K562 (cell line): Measurements from ENCODE around the gene TMEM270. TPM values are rescaled to one million over a fixed set of nuclear protein-coding genes. Genes with fewer than 3 reads are reported as not detected.
A peak's percentile ranks its signal among the peaks of the same experiment; 100 is the strongest.
"Not testable (repeated sequence)": the region's sequence is repeated elsewhere in the genome, so short reads cannot be mapped to it uniquely, and the experiment has no call there.

ENCODE experiments used
- ARHGAP35 ChIP-seq: fragments of 450-650 bp; IDR thresholded peaks from 2 replicates; pipeline ENCODE4 v1.6.1; 2018; ENCODE audit not compliant: partially characterized antibody
- HDAC1 ChIP-seq, 2 experiments: fragments of 450-650 bp; IDR thresholded peaks; 2 replicates each; pipeline ENCODE4 v1.6.1; 2016 to 2017; ENCODE audit warnings: inconsistent platforms in 1 of 2, mild to moderate bottlenecking in 1 of 2, moderate library complexity in 1 of 2
- HLTF ChIP-seq: fragments of 450-650 bp; IDR thresholded peaks from 2 replicates; pipeline ENCODE4 v1.6.1; 2016
- LEF1 ChIP-seq: fragments of 450-650 bp; IDR thresholded peaks from 2 replicates; pipeline ENCODE4 v1.6.1; 2016; ENCODE audit warnings: mild to moderate bottlenecking
- TOE1 ChIP-seq, 2 experiments: fragments of 450-650 bp in 1 of 2; sonication (generic) in 1 of 2; formaldehyde crosslinking in 1 of 2; IDR thresholded peaks; 2 replicates each; pipeline versions ENCODE4 v1.7.1 to v1.8.0; 2016 to 2022; ENCODE audit warnings: borderline replicate concordance in 2 of 2, mild to moderate bottlenecking in 2 of 2, antibody characterized with exemption in 1 of 2, inconsistent platforms in 1 of 2, low read depth in 1 of 2, missing genetic modification reagents in 1 of 2, moderate library complexity in 1 of 2
- polyA plus RNA-seq, 8 experiments: library from polyadenylated mRNA; depleted of rRNA in 4 of 8; stranded (reverse) in 5 of 8; unstranded in 3 of 8; fragments of >200 nt; fragmentation: Nextera tagmentation in 2 of 8; fragmentation: Illumina TruSeq in 1 of 8; extraction: Ambion mirVana in 2 of 8; extraction: Trizol in 1 of 8; gene quantifications; 2 replicates each; pipeline versions ENCODE4 v1.2.1 to v1.2.3, GENCODE V29; 2011 to 2014; ENCODE audit warnings: inconsistent platforms in 1 of 8, missing spikeins in 1 of 8
- total RNA-seq, 7 experiments: library from RNA; depleted of rRNA in 6 of 7; stranded (reverse); fragments of >200 nt in 6 of 7; fragmentation: Illumina TruSeq in 2 of 7; extraction: Trizol in 2 of 7; gene quantifications; 2 replicates each; pipeline versions ENCODE4 v1.2.1 to v1.2.3, GENCODE V29; 2011 to 2021; ENCODE audit warnings: low replicate concordance in 1 of 7
- TF ChIP-seq, protein P1 (sequence below): fragments of 450-650 bp; IDR thresholded peaks from 2 replicates; pipeline ENCODE4 v1.7.0; 2016; ENCODE audit warnings: borderline replicate concordance
- TF ChIP-seq, protein P2 (sequence below): fragments of 450-650 bp; IDR thresholded peaks from 2 replicates; pipeline ENCODE4 v1.6.1; 2016; ENCODE audit warnings: antibody characterized with exemption
- TF ChIP-seq, protein P3 (sequence below): fragments of 450-650 bp; IDR thresholded peaks from 2 replicates; pipeline ENCODE4 v1.6.1; 2016; ENCODE audit warnings: borderline replicate concordance
- TF ChIP-seq, protein P4 (sequence below): fragments of 450-650 bp; IDR thresholded peaks from 2 replicates; pipeline ENCODE4 v1.6.1; 2017; ENCODE audit warnings: antibody characterized with exemption

Gene TMEM270
- total and polyA plus RNA-seq, 9 of the 15 experiments (the other 6 are each of a cell fraction or from before 2014, with no cell fraction given): not detected

DNA sequence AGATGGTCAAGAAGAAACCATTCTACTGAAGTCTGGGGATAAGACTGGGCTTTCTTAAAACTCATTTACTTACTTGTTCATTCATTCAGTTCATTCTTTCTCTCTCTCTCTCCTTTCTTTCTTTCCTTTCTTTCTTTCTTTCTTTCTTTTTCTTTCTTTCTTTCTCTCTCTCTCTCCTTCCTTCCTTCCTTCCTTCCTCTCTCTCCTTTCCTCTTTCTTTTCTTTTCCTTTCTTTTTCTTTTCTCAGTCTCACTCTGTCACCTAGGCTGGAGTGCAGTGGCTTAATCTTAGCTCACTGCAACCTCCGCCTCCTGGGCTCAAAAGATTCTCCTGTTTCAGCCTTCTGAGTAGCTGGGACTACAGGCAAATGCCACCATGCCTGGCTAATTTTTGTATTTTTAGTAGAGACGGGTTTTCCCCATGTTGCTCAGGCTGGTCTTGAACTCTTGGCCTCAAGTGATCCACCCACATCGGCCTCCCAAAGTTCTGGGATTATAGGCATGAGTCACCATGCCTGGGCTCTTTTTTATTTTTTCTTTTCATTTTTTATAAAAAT lies 24.0 kb downstream of the TMEM270 start (continued):
- TF ChIP-seq, protein P1, sequence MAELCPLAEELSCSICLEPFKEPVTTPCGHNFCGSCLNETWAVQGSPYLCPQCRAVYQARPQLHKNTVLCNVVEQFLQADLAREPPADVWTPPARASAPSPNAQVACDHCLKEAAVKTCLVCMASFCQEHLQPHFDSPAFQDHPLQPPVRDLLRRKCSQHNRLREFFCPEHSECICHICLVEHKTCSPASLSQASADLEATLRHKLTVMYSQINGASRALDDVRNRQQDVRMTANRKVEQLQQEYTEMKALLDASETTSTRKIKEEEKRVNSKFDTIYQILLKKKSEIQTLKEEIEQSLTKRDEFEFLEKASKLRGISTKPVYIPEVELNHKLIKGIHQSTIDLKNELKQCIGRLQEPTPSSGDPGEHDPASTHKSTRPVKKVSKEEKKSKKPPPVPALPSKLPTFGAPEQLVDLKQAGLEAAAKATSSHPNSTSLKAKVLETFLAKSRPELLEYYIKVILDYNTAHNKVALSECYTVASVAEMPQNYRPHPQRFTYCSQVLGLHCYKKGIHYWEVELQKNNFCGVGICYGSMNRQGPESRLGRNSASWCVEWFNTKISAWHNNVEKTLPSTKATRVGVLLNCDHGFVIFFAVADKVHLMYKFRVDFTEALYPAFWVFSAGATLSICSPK: peak; percentile 78; the same call in 1 of the 2 replicates
- 0 out of 2 replicates have a peak, but pooled peaks have one; percentile 27 for TF ChIP-seq LEF1
- peak in 1 of 2 experiments; percentile 57; a peak in 1 of 4 replicates for TF ChIP-seq HDAC1 (IDR thresholded peaks at IDR 0.05)
- TF ChIP-seq, protein P2, sequence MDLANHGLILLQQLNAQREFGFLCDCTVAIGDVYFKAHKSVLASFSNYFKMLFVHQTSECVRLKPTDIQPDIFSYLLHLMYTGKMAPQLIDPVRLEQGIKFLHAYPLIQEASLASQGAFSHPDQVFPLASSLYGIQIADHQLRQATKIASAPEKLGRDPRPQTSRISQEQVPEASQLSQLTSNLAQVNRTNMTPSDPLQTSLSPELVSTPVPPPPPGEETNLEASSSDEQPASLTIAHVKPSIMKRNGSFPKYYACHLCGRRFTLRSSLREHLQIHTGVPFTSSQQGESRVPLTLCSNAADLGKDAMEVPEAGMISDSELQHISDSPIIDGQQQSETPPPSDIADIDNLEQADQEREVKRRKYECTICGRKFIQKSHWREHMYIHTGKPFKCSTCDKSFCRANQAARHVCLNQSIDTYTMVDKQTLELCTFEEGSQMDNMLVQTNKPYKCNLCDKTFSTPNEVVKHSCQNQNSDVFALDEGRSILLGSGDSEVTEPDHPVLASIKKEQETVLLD: peak; percentile 36; the same call in 1 of the 2 replicates
- TF ChIP-seq, protein P3, sequence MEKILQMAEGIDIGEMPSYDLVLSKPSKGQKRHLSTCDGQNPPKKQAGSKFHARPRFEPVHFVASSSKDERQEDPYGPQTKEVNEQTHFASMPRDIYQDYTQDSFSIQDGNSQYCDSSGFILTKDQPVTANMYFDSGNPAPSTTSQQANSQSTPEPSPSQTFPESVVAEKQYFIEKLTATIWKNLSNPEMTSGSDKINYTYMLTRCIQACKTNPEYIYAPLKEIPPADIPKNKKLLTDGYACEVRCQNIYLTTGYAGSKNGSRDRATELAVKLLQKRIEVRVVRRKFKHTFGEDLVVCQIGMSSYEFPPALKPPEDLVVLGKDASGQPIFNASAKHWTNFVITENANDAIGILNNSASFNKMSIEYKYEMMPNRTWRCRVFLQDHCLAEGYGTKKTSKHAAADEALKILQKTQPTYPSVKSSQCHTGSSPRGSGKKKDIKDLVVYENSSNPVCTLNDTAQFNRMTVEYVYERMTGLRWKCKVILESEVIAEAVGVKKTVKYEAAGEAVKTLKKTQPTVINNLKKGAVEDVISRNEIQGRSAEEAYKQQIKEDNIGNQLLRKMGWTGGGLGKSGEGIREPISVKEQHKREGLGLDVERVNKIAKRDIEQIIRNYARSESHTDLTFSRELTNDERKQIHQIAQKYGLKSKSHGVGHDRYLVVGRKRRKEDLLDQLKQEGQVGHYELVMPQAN: 0 out of 2 replicates have a peak, but pooled peaks have one; percentile 30
- TF ChIP-seq, protein P4, sequence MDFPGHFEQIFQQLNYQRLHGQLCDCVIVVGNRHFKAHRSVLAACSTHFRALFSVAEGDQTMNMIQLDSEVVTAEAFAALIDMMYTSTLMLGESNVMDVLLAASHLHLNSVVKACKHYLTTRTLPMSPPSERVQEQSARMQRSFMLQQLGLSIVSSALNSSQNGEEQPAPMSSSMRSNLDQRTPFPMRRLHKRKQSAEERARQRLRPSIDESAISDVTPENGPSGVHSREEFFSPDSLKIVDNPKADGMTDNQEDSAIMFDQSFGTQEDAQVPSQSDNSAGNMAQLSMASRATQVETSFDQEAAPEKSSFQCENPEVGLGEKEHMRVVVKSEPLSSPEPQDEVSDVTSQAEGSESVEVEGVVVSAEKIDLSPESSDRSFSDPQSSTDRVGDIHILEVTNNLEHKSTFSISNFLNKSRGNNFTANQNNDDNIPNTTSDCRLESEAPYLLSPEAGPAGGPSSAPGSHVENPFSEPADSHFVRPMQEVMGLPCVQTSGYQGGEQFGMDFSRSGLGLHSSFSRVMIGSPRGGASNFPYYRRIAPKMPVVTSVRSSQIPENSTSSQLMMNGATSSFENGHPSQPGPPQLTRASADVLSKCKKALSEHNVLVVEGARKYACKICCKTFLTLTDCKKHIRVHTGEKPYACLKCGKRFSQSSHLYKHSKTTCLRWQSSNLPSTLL: 0 out of 2 replicates have a peak, but pooled peaks have one; percentile 51
- TF ChIP-seq TOE1 (IDR thresholded peaks at IDR 0.05; ENCODE audit: borderline replicate concordance): 0 out of 2 replicates have a peak, but pooled peaks have one; percentile 53
- TF ChIP-seq TOE1 (CRISPR knock-in tag; IDR thresholded peaks at IDR 0.05; ENCODE audit: borderline replicate concordance, low read depth): not testable (repeated sequence)
- TF ChIP-seq ARHGAP35: peak; percentile 42
- TF ChIP-seq HLTF: peak; percentile 91
